Epithelial cell of proximal tubule (primary cell): ENCODE measurements around the gene PPIL6. TPM values are rescaled to one million over a fixed set of nuclear protein-coding genes. Genes with fewer than 3 reads are reported as not detected.

ENCODE experiments used
- DNase-seq: peaks from one replicate; pipeline ENCODE4 v3.0.0-alpha.2; 2011; ENCODE audit warnings: low read depth
- H3K4me3 ChIP-seq: 2 replicates; pipeline ENCODE4 v1.5.1; 2011; ENCODE audit warnings: low read depth, mild to moderate bottlenecking, low read length
- CTCF ChIP-seq: conservative IDR thresholded peaks from 2 replicates; pipeline ENCODE4 v1.5.1; 2012; ENCODE audit warnings: low read depth, mild to moderate bottlenecking, low read length
- total RNA-seq: library from RNA; depleted of rRNA; stranded (reverse); fragments of >200 nt; gene quantifications from 2 replicates; pipeline ENCODE4 v1.2.3, GENCODE V29; 2015

The PPIL6 gene
- total RNA-seq, 1 donor from 2014 or later, result 2.5 TPM

GRCh38 chr6:109445382-109445781, 5.0 kb upstream of the PPIL6 start:
- no peak overlapping the region for H3K4me3 ChIP-seq
- peak; percentile 41 for TF ChIP-seq CTCF
- DNase-seq, result no peak

- DNase-seq, result no peak
- no peak for TF ChIP-seq CTCF
- no peak overlapping the region for H3K4me3 ChIP-seq
These were observed 3.1 kb upstream of the PPIL6 start for GRCh38 chr6:109443425-109443950.

- DNase-seq, result no peak
- no peak for TF ChIP-seq CTCF
- H3K4me3 ChIP-seq, result no peak overlapping the region
These were observed 2.0 kb upstream of the PPIL6 start for GRCh38 chr6:109442393-109442924.

- DNase-seq, result no peak
- TF ChIP-seq CTCF, result peak; percentile 15
These were observed 815 bp upstream of the PPIL6 start for GRCh38 chr6:109441069-109441816.

GRCh38 chr6:109436041-109436440, 4.4 kb downstream of the PPIL6 start:
- no peak overlapping the region for H3K4me3 ChIP-seq
- no peak for DNase-seq
- TF ChIP-seq CTCF, result no peak

More at GRCh38 chr6:109441069-109441816, 815 bp upstream of the PPIL6 start:
- peak overlapping the region; percentile 97 for H3K4me3 ChIP-seq

GRCh38 chr6:109434456-109434855, 6.0 kb downstream of the PPIL6 start:
- no peak for DNase-seq
- no peak overlapping the region for H3K4me3 ChIP-seq
- no peak for TF ChIP-seq CTCF

- no peak for DNase-seq
- no peak overlapping the region for H3K4me3 ChIP-seq
- no peak for TF ChIP-seq CTCF
These were observed 10.9 kb downstream of the PPIL6 start for GRCh38 chr6:109429496-109429895.
